Measurements from ENCODE around the gene CNTN6.

Gene CNTN6

DNA sequence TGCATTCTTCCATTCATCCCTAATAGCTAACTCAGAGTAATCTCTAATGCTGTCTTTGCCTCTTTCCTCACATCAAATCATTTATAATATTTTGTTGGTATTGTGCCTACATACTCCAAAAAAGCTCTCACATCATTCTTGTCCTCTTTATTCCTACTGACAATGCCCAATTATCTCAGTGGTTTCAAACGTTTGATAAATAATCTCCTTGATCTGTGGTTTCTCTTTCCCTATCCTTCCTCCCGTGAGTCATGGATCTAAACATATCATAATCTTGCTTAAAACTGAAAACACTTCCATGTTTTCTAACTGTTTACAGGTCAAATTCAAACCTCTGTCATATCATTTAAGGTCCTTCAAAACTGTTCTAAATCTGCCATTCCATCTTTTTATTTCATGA, 115.1 kb downstream of the CNTN6 start:
- TF ChIP-seq, protein P1, sequence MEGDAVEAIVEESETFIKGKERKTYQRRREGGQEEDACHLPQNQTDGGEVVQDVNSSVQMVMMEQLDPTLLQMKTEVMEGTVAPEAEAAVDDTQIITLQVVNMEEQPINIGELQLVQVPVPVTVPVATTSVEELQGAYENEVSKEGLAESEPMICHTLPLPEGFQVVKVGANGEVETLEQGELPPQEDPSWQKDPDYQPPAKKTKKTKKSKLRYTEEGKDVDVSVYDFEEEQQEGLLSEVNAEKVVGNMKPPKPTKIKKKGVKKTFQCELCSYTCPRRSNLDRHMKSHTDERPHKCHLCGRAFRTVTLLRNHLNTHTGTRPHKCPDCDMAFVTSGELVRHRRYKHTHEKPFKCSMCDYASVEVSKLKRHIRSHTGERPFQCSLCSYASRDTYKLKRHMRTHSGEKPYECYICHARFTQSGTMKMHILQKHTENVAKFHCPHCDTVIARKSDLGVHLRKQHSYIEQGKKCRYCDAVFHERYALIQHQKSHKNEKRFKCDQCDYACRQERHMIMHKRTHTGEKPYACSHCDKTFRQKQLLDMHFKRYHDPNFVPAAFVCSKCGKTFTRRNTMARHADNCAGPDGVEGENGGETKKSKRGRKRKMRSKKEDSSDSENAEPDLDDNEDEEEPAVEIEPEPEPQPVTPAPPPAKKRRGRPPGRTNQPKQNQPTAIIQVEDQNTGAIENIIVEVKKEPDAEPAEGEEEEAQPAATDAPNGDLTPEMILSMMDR (IDR thresholded peaks at IDR 0.05; ENCODE audit: low read depth, low read length): no peak
- H3K4me3 ChIP-seq (ENCODE audit: low read depth, low read length): no peak overlapping the region
- no peak for DNase-seq (ENCODE audit: low read depth, low spot score)
- in situ Hi-C loops (cut with HindIII; ENCODE audit: low sequenced_read_pairs): no loop called here

DNA sequence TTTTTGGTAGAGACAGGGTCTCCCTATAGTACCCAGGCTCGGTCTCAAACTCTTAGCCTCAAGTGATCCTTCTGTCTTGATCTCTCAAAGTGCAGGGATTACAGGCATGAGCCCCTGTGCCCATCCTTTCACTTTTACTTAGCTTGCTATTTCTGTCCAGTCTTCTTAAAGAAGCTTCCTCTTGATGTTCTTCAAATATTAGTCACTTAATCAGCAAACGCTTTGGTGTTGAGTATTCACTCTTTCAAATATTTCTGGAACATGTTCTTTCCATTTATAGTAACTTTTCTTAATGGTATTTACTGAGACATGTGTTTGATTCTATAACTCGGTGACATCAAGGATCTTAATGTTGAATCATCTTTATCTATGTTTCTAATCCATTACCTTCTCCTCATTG, 122.1 kb downstream of the CNTN6 start:
- in situ Hi-C loops (cut with HindIII; ENCODE audit: low sequenced_read_pairs): no loop called here
- DNase-seq (ENCODE audit: low read depth, low spot score): peak; percentile 7
- TF ChIP-seq, protein P1 (IDR thresholded peaks at IDR 0.05; ENCODE audit: low read depth, low read length): no peak
- H3K4me3 ChIP-seq (ENCODE audit: low read depth, low read length): no peak overlapping the region

- no peak overlapping the region for H3K4me3 ChIP-seq (ENCODE audit: low read depth, low read length)
- DNase-seq (ENCODE audit: low read depth, low spot score): no peak
- in situ Hi-C loops (cut with HindIII; ENCODE audit: low sequenced_read_pairs): no loop called here
- TF ChIP-seq, protein P1 (IDR thresholded peaks at IDR 0.05; ENCODE audit: low read depth, low read length): no peak
Measured at GRCh38 chr3:1216856-1217255, 124.0 kb downstream of the CNTN6 start.

DNA sequence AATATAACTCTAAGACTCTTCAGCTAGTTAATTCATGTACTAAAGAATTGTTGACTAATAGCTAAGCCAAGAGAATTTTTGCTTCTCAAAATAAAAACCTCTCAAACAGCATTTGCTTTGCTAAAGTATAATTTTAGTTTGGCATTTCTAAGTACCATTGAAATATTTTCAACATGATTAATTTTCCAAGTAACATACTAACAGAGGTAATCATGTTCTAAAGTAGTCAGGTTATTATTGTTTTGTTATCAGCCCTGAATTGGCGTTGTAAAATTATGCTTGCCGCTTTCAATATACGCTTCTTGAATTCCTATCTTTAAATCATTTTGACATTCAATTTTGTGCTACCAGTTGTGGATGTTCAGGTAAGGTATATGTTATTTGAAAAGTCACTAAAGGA, 134.3 kb downstream of the CNTN6 start:
- in situ Hi-C loops (cut with HindIII; ENCODE audit: low sequenced_read_pairs): no loop called here

DNA sequence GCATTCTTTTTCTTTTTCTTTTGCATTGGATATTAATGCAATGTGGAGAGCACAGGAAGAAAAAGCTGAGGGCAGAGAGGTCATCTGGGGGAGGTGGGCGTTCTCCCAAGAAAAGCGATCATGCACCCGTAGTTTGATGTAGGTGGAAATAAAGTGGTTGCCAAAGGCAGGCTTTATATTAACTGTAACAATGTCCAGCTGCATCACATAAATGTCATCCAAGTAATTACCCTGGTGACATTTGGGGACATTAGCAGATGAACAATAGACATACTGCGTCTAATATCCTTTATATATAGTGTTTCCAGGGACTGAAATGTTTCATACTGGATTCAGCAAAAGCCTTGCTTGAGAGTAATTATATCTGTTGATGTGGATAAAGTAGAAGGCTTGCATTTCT, 135.5 kb downstream of the CNTN6 start:
- no peak overlapping the region for H3K4me3 ChIP-seq (ENCODE audit: low read depth, low read length)
- TF ChIP-seq, protein P1 (IDR thresholded peaks at IDR 0.05; ENCODE audit: low read depth, low read length): no peak
- no peak for DNase-seq (ENCODE audit: low read depth, low spot score)
- in situ Hi-C loops (cut with HindIII; ENCODE audit: low sequenced_read_pairs): no loop called here

More for the DNA sequence above, 134.3 kb downstream of the CNTN6 start:
- H3K4me3 ChIP-seq (ENCODE audit: low read depth, low read length): no peak overlapping the region
- DNase-seq (ENCODE audit: low read depth, low spot score): no peak
- TF ChIP-seq, protein P1 (IDR thresholded peaks at IDR 0.05; ENCODE audit: low read depth, low read length): no peak

DNA sequence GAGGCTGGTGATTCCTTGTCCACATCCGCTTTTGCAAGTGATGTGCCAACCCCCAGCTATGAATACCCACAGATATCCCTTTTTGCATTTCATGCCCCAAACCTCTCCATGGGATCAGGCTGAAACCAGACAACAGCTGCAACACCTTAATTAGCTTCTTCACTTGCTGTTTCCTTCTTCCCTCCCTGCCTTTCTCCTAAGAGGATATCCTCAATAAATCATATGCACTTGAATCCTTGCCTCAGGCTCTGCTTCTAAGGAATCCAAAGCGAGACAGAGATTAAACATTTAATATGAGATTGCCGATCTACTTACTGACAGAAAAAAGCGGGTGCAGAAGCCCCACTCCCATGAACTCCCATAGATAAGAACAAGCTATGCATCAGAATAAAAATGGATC, 138.1 kb downstream of the CNTN6 start:
- in situ Hi-C loops (cut with HindIII; ENCODE audit: low sequenced_read_pairs): no loop called here
- H3K4me3 ChIP-seq (ENCODE audit: low read depth, low read length): no peak overlapping the region
- TF ChIP-seq, protein P1 (IDR thresholded peaks at IDR 0.05; ENCODE audit: low read depth, low read length): no peak

DNA sequence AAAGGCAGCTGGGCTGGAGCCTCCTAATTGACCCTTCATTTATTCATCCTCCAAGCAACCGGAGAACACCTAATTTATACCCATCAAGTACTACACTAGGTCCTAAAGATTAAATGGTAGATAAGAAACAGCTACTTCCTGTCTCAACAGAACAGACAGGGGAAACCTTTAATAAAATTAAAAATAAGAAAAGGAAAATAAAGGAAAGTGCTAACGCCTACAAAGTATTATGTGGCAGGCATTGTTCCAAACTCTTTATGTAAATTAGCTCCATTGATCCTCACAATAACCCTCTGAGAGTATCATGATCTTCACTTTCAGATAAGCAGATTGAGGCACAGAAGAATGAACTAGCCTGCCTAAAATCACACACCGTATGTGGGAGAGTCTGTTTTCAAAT, 139.5 kb downstream of the CNTN6 start:
- TF ChIP-seq, protein P1 (IDR thresholded peaks at IDR 0.05; ENCODE audit: low read depth, low read length): no peak
- no peak overlapping the region for H3K4me3 ChIP-seq (ENCODE audit: low read depth, low read length)
- in situ Hi-C loops (cut with HindIII; ENCODE audit: low sequenced_read_pairs): no loop called here
- DNase-seq (ENCODE audit: low read depth, low spot score): no peak

More for the DNA sequence above, 138.1 kb downstream of the CNTN6 start:
- DNase-seq (ENCODE audit: low read depth, low spot score): no peak
